Right lobe of liver (tissue), 6 donors: ENCODE data around the gene ARMC9. TPM values are rescaled to one million over a fixed set of nuclear protein-coding genes. Genes with fewer than 3 reads are reported as not detected.

Source experiments
- ATAC-seq, 4 donors: fragments of 200-7000 bp; cut with Tn5 transposase; one replicate each; pipeline ENCODE4 v1.9.1; 2020; ENCODE audit warnings: mild to moderate bottlenecking in 4 of 4, moderate library complexity in 4 of 4
- DNase-seq, 3 donors: peaks; one replicate each; pipeline ENCODE4 v3.0.0-alpha.2; 2020
- H3K27ac ChIP-seq, 3 donors: fragments of 200-600 bp; one replicate each; pipeline ENCODE4 v1.8.0; 2022
- H3K27me3 ChIP-seq, 2 donors: fragments of 200-600 bp; one replicate each; pipeline ENCODE4 v1.8.0; 2022
- H3K36me3 ChIP-seq, 4 donors: fragments of 200-600 bp; sonication (generic) in 1 of 4; one replicate each; pipeline versions ENCODE4 v1.5.1 to v1.8.0; 2017 to 2022; ENCODE audit warnings: control low read depth in 1 of 4
- H3K4me1 ChIP-seq, 4 donors: fragments of 200-600 bp; sonication (generic) in 1 of 4; one replicate each; pipeline versions ENCODE4 v1.5.1 to v1.8.0; 2017 to 2022; ENCODE audit warnings: control low read depth in 1 of 4
- H3K4me3 ChIP-seq, 3 donors: fragments of 200-600 bp; one replicate each; pipeline ENCODE4 v1.8.0; 2022
- H3K9me3 ChIP-seq, 4 donors: fragments of 200-600 bp; sonication (generic) in 1 of 4; one replicate each; pipeline versions ENCODE4 v1.5.1 to v1.8.0; 2017 to 2022; ENCODE audit warnings: control low read depth in 1 of 4
- POLR2A ChIP-seq: fragments of 450-650 bp; IDR thresholded peaks from one replicate; pipeline ENCODE4 v1.6.1; 2017; ENCODE audit warnings: antibody characterized with exemption, mild to moderate bottlenecking
- WGBS: methylation state at CpG from one replicate; pipeline ENCODE4 v1.1.6; 2018; ENCODE audit warnings: low coverage, low lambda C conversion rate; ENCODE audit not compliant: insufficient coverage; ENCODE audit errors: missing lambda C conversion rate; 5-methylcytosine and 5-hydroxymethylcytosine counted together
- intact Hi-C, 2 donors: fragments of 100-400 bp; cut with DNase I; formaldehyde crosslinking; loops; one replicate each; pipeline versions ENCODE4 v1.11.2 to v1.14.1; 2022
- total RNA-seq, 6 experiments: library from RNA; depleted of rRNA in 2 of 6; stranded (reverse); fragments of >200 nt in 2 of 6; fragmentation: NEBNext Ultra II Directional in 3 of 6; extraction: Animal tissue kit (Norgen Biotek cat#: 25700) in 3 of 6; gene quantifications; one replicate each; pipeline versions ENCODE4 v1.1.0 to v1.2.4, GENCODE V29; 2016 to 2023
- TF ChIP-seq, protein P1 (sequence below), 4 donors: fragments of 200-600 bp in 3 of 4; fragments of 450-650 bp in 1 of 4; IDR thresholded peaks; one replicate each; pipeline versions ENCODE4 v1.5.1 to v1.8.0; 2016 to 2022; ENCODE audit warnings: antibody characterized with exemption in 4 of 4, mild to moderate bottlenecking in 2 of 4
- donor health status: DM: no; HTN: yes; CAD: no.
- donor health status: DM: no; HTN: no; CAD: no.
- donor health status: DM: no; HTN: no; CAD: no.
- donor health status: DM: no; HTN: yes; CAD: no.
- donor health status: DM: no; HTN: yes; CAD: no.

The ARMC9 gene
- total RNA-seq, 6 experiments from 2014 or later = 1.5 to 7.7 (median 2.4) TPM

DNA sequence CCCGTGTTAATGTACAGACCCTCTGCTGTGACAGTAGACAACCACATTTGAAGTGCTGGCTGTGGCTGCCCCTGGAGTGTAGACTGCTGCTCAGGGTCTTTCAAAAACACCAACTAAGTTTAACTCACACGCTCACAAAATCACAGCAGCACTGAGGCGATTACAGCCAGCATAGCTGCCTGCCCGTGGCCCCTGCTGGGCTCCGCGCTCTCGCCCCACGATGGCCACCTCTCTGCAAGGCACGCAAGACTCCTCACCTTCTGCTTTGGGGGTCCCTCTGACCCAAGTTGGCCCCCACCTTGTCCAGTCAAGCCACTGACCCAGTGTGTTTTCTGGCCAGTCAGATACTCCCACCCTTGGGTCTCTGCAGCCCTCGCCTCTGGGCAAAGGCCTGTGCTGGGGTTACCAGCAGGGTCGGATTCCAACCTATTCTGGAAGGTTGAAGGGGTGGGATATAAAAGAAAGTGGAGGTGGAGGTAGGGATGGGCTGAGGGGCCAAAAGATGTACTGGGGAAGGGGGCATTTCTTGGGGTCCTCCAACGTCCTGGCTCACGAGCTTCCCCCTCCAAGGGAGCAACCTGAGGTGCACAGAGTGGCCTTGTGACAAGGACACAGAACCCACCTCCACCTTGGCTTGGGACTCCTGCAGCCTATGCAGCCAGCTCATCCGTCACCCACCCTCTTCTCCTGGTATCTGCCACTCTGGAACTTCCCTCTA lies 194.2 kb downstream of the ARMC9 start:
- TF ChIP-seq, protein P1, sequence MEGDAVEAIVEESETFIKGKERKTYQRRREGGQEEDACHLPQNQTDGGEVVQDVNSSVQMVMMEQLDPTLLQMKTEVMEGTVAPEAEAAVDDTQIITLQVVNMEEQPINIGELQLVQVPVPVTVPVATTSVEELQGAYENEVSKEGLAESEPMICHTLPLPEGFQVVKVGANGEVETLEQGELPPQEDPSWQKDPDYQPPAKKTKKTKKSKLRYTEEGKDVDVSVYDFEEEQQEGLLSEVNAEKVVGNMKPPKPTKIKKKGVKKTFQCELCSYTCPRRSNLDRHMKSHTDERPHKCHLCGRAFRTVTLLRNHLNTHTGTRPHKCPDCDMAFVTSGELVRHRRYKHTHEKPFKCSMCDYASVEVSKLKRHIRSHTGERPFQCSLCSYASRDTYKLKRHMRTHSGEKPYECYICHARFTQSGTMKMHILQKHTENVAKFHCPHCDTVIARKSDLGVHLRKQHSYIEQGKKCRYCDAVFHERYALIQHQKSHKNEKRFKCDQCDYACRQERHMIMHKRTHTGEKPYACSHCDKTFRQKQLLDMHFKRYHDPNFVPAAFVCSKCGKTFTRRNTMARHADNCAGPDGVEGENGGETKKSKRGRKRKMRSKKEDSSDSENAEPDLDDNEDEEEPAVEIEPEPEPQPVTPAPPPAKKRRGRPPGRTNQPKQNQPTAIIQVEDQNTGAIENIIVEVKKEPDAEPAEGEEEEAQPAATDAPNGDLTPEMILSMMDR (IDR thresholded peaks at IDR 0.05) = no peak
- TF ChIP-seq POLR2A = no peak
- no peaks in the 10 kb centered on the region for H3K9me3 ChIP-seq
- H3K27ac ChIP-seq = no peak overlapping the region
- H3K27me3 ChIP-seq = no peaks in the 10 kb centered on the region
- H3K4me3 ChIP-seq = no peak overlapping the region
- H3K4me1 ChIP-seq = no peaks in the 10 kb centered on the region
- ATAC-seq (no peak), DNase-seq (peak in 1 of 3 donors; percentile 31)
- intact Hi-C loops = no loop called here
- WGBS = 83% methylated on average over 1 of the region's 14 CpGs
- H3K36me3 ChIP-seq = no peaks in the 10 kb centered on the region

DNA sequence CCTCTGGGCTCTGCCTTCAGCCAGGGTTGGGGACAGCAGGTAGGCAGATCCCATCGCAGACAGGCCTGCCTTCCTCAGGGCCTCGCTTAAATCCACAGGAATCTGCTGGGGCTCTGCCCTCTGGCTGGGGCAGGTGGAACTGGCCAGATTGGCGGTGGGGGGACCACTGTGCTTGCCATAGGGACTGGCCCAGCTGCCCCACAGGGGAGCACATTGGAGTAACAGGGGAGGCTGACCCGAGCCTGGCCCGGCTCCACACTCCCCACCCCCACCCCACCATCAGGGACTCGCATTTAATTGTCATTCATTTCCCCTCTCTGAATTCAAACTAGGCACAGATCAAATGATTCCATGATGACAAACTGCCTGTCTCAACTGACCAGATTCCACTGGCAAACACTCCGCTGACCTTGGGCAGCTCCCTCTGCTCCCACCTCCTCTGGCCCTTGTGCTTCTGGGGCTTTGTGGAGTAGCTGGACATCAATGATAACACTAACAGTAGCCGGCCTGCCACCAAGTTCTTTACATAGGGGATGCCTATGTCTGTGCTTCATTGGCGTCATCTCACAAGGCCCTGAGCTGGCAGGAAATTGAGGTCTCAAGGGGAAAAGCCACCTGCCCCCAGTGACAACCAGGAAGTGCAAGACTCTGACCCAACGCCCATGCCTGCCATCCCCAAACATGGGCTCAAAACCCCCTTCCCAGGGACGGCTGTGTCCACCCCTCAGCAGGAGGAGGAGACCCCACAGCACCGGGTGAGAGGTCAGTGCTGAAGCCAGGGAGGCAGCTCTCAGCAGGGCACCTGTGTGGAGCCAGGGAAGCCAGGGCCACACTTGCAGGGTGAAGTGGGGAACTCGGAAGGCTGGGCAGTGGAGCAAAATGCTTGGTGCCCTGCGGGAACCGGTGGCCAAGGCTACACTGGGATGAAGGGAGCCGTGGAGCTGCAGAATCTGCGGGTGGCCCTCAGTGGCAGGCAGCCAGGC lies 195.0 kb downstream of the ARMC9 start:
- intact Hi-C loops = no loop called here
- no peaks in the 10 kb centered on the region for H3K36me3 ChIP-seq
- peak in 1 of 3 donors; percentile 43 for DNase-seq
- H3K27me3 ChIP-seq = no peaks in the 10 kb centered on the region
- no peak overlapping the region for H3K4me3 ChIP-seq
- WGBS = 86% methylated on average over 3 of the region's 17 CpGs
- H3K4me1 ChIP-seq = no peaks in the 10 kb centered on the region
- H3K27ac ChIP-seq = peak overlapping the region in 1 of 3 donors; percentile 13
- ATAC-seq = peak in 1 of 4 donors; percentile 9
- no peaks in the 10 kb centered on the region for H3K9me3 ChIP-seq
- TF ChIP-seq, protein P1 (IDR thresholded peaks at IDR 0.05) = no peak
- no peak for TF ChIP-seq POLR2A

DNA sequence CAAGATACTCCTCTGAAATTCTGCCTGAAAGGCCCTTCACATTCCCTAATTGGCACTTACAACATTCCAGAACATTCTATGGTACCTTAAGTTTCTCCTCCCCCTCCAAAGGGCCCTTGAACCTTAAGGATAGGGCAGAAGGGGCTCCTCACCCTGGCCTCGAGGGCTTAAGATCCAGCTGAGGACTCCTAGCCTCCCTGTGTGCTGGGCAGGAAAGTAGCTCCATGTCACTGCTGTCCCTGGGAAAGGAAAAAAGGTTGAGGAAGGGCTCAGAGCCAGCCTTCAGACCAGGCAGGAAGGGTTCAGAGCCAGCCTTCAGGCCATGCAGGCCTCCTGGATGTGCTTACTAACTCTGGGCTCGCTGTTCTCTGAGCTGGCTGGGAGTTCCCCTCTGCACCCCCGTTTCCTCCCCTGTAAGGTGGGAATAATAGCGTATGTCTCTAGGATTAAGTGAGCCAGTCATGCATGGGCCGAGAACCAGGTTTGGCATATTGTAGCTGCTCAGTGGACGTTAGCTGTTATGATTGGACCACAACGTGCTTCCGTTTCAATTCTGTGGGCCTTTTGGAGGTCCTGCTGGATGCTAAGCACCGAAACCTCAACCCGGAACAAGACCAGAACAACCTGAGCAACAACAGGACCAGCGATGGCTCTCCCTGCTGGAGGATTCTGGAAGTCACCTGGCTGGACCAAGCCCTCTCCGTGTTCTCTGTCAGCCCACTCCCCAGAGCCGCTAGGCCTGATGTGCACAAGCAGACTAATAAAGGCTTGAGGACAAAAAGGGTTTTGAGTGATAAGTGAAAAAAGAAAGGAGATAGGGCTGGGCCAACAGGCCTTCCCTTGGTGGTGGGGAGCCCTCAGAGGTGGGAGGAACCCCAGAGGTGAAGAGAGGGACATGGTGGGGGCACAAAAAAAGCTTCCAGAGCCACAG lies 196.0 kb downstream of the ARMC9 start:
- Histone ChIP-seq H3K27me3 (no peaks in the 10 kb centered on the region), H3K4me3 (no peak overlapping the region), H3K36me3 (no peaks in the 10 kb centered on the region), H3K9me3 (no peaks in the 10 kb centered on the region), H3K27ac (peak overlapping the region in 1 of 3 donors; percentile 13), H3K4me1 (no peaks in the 10 kb centered on the region)
- TF ChIP-seq POLR2A = no peak
- TF ChIP-seq, protein P1 (IDR thresholded peaks at IDR 0.05) = no peak
- 90% methylated on average over 5 of the region's 13 CpGs for WGBS
- intact Hi-C loops = no loop called here
- DNase-seq (no peak), ATAC-seq (no peak)
